SH-SY5Y (cell line): Measurements from ENCODE around the gene KIF25.

Experiments
- GATA2 ChIP-seq: IDR thresholded peaks from 2 replicates; pipeline ENCODE4 v1.6.1; 2011; ENCODE audit warnings: mild to moderate bottlenecking, low read depth, low read length
- GATA3 ChIP-seq: IDR thresholded peaks from 2 replicates; pipeline ENCODE4 v1.6.1; 2011; ENCODE audit warnings: low read depth, mild to moderate bottlenecking, low read length, moderate library complexity

DNA sequence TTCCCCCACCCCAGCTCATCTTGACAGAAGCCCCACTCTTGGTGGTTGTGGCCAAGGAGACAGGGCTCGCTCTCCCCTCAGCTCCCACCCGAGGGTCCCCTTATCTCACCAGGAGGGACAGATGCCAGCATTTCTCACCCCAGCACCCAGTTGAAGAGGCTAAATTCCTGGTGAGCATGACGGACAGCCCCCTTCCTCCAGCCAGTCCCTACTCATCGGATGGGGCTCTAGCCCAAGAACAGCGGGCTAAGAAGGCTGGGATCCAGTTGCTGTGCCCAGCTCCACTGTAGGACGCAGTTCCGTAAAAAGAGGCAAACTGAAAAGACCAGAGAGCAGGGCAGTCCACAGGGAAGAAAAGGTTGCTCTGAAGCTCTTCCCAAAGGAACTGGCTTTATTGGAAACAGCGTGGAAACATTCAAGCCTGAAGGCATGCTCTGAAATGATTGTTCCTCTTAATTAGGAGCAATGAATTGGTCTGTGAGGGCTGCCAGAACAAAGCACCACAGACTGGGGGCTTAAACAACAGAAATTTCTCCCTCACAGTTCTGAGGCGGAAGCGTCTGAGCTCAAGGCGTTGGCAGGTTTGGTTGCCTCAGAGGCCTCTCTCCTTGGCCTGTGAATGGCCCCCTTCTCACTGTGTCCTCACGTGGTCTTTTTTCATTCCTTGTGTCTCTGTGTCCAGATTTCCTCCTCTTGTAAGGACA, 17.9 kb upstream of the KIF25 start:
- TF ChIP-seq GATA3, result no peak
- TF ChIP-seq GATA2, result no peak
